Spleen (tissue), 7 donors: ENCODE measurements around the gene MRO.

ENCODE experiments used
- CTCF ChIP-seq, 11 experiments: fragments of 200-600 bp in 7 of 11; fragments of 450-650 bp in 4 of 11; sonication (generic) in 4 of 11; IDR thresholded peaks in 8 of 11; conservative IDR thresholded peaks in 3 of 11; 1 replicate in 7 of 11; 2 replicates in 4 of 11; pipeline versions ENCODE4 v1.4.0 to v1.8.0; 2016 to 2021; ENCODE audit warnings: antibody characterized with exemption in 11 of 11, inconsistent platforms in 4 of 11, mild to moderate bottlenecking in 1 of 11
- POLR2A ChIP-seq, 3 donors: fragments of 450-650 bp; IDR thresholded peaks; one replicate each; pipeline ENCODE4 v1.5.1; 2017; ENCODE audit warnings: antibody characterized with exemption in 3 of 3, mild to moderate bottlenecking in 1 of 3
- POLR2AphosphoS5 ChIP-seq, 3 donors: sonication (generic); formaldehyde crosslinking; IDR thresholded peaks; one replicate each; pipeline ENCODE4 v1.5.1; 2017; ENCODE audit warnings: antibody characterized with exemption in 3 of 3
- donor health status: DM: no; HTN: no; CAD: no; lungs with moderate emphysema.
- donor health status: DM: no; HTN: no; CAD: no.
- donor health status: DM: no; HTN: no; CAD: no.

- no peak for TF ChIP-seq CTCF (IDR thresholded peaks at IDR 0.05 in 8 of 11, conservative IDR thresholded peaks at IDR 0.05 in 3 of 11)
- TF ChIP-seq POLR2A (IDR thresholded peaks at IDR 0.05), result no peak
- TF ChIP-seq POLR2AphosphoS5 (IDR thresholded peaks at IDR 0.05), result no peak
Measured at GRCh38 chr18:50775726-50776125, 44.1 kb downstream of the MRO start.
